ENCODE data around the gene PRSS22.

The PRSS22 gene

DNA sequence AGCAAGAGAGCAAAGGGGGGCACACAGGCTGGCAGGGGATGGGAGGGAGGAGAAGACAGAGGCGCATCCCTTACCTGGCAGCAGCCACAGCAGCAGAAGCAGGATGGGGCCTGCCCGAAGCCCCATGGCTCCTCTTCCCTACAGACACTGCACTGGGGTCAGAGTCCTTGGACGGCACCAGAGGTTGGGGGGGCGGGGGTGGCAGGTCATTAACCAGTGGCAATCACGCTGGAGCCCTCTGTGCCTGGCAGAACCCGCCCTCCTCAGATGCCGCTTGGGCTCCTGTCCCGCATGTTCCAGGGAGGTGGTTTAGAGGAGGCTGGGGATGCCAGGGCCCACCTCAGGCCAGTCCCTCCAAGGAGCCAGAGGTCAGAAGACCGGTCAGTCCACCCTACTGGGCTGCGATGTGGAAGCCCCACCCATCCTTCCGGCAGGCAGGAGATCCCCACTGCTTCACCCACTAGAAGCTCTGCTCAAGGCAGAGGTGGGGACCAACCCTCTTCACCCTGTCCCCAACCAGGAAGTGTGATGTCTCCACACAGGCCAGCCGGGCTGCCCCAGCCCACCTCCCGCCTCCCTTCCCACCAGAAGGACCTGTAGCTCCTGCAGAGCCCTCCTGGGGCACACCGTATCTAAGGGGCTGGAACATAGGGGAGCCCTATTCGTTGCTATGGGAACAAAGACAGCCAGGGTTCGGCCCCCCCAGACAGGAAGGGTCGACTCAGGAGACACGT is 16.2 kb downstream of the PRSS22 start:
- POLR2A ChIA-PET = interaction anchor here (0.6 to 2.0 kb wide), 2 partner anchors 26 to 63 kb away, joined by 3 to 8 read pairs; no protein-coding TSS in a partner anchor

DNA sequence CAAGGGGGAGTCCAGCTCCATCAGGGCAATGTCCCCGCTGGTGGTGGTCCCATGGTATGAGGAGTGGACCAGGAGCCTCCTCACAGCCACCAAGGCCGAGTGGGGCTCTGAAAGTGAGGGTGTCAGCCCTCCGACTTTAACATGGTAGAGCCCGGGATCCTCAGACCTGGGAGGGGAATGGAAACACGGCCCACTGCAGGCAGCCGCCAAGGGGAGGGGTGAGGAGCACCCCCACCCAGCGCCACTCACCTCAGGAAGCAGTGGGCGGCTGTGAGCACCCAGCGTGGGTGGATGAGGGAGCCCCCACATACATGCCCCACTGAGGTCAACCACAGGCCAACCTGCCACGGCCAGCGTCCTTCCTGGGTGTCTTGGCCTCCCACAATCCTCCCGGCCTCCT is 17.1 kb downstream of the PRSS22 start:
- TF ChIP-seq FOXA1 (IDR thresholded peaks at IDR 0.05) (no peak), SUZ12 (IDR thresholded peaks at IDR 0.05) (no peak), NFRKB (IDR thresholded peaks at IDR 0.05) (no peak), L3MBTL2 (conservative IDR thresholded peaks at IDR 0.05) (no peak), HDGF (IDR thresholded peaks at IDR 0.05; ENCODE audit: borderline replicate concordance) (no peak), ZNF384 (IDR thresholded peaks at IDR 0.05) (no peak), BHLHE40 (IDR thresholded peaks at IDR 0.05; ENCODE audit: borderline replicate concordance) (no peak), LEF1 (IDR thresholded peaks at IDR 0.05; ENCODE audit: borderline replicate concordance) (no peak)
- TF ChIP-seq, protein P1, sequence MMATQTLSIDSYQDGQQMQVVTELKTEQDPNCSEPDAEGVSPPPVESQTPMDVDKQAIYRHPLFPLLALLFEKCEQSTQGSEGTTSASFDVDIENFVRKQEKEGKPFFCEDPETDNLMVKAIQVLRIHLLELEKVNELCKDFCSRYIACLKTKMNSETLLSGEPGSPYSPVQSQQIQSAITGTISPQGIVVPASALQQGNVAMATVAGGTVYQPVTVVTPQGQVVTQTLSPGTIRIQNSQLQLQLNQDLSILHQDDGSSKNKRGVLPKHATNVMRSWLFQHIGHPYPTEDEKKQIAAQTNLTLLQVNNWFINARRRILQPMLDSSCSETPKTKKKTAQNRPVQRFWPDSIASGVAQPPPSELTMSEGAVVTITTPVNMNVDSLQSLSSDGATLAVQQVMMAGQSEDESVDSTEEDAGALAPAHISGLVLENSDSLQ (IDR thresholded peaks at IDR 0.05) = no peak
- POLR2A ChIA-PET = no interaction called here
- DNase-seq (ENCODE audit: extremely low spot score) = no peak
- CTCF ChIA-PET = no interaction called here

More for the DNA sequence above, 16.2 kb downstream of the PRSS22 start:
- CTCF ChIA-PET = interaction anchor here (0.6 kb wide), 2 partner anchors 47 to 74 kb away, joined by 3 to 4 read pairs; no protein-coding TSS in a partner anchor
- DNase-seq (ENCODE audit: extremely low spot score) = no peak
- TF ChIP-seq HDGF (IDR thresholded peaks at IDR 0.05; ENCODE audit: borderline replicate concordance) = no peak
- TF ChIP-seq NFRKB (IDR thresholded peaks at IDR 0.05) = no peak
- no peak for TF ChIP-seq CTBP1 (IDR thresholded peaks at IDR 0.05; ENCODE audit: borderline replicate concordance)
- no peak for TF ChIP-seq ARNT (IDR thresholded peaks at IDR 0.05)
- no peak for TF ChIP-seq FOXM1 (IDR thresholded peaks at IDR 0.05; ENCODE audit: borderline replicate concordance)
- TF ChIP-seq LEF1 (IDR thresholded peaks at IDR 0.05; ENCODE audit: borderline replicate concordance) = no peak
- TF ChIP-seq ZNF384 (IDR thresholded peaks at IDR 0.05) = no peak
- TF ChIP-seq SUZ12 (IDR thresholded peaks at IDR 0.05) = no peak
- TF ChIP-seq TARDBP (IDR thresholded peaks at IDR 0.05) = no peak
- TF ChIP-seq FOXA1 (IDR thresholded peaks at IDR 0.05) = no peak
- TF ChIP-seq FOXK2 (IDR thresholded peaks at IDR 0.05) = no peak
- TF ChIP-seq, protein P1 (IDR thresholded peaks at IDR 0.05) = no peak
- TF ChIP-seq BHLHE40 (IDR thresholded peaks at IDR 0.05; ENCODE audit: borderline replicate concordance) = no peak
- no peak for TF ChIP-seq L3MBTL2 (conservative IDR thresholded peaks at IDR 0.05)
- TF ChIP-seq SP1 (IDR thresholded peaks at IDR 0.05) = no peak
- no peak for TF ChIP-seq ELF4 (IDR thresholded peaks at IDR 0.05)

DNA sequence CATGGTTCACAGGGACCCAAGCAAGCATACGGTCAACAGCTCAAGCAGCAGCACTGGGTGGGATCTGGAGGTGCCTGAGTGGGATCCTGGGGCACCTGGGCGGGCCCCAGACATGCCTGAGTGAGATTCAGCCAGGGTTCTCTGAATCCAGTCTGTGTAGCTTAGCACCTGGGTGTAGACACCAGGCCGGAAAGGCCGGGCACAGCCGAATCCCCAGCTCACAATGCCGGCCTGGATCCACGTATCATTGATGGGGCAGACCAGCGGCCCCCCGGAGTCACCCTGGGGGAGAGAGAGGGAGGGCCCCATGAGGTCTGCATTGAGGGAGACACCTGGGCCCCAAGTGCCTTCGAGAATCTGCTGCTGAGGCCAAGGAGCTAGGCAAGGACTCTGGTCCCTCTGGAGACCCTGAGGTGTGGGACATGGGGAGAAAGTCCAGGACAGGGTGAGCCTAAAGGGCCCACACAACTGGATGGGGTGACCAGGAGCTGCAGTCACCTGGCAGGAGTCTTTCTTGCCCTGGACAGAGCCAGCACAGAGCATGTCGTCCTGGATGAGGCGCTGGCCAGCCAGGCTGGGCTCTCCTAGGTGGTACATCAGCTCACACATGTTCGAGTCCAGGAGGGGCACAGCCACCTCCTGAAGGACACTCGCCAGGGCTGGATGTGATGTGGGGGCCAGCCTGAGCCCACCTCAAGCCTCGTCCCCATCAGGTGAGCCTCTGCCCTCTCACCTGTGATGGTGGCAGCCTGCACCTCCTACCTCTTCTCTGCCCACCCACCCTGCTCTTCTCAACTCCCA is 18.1 kb downstream of the PRSS22 start:
- no peak for DNase-seq (ENCODE audit: extremely low spot score)
- CTCF ChIA-PET = interaction anchor here (0.6 to 2.3 kb wide), 12 partner anchors 10 to 87 kb away, joined by 3 to 17 read pairs (median 5); partner anchors contain the start of genes FLYWCH1 and ZG16B
- TF ChIP-seq, protein P1 (IDR thresholded peaks at IDR 0.05) = no peak
- no peak for TF ChIP-seq SUZ12 (IDR thresholded peaks at IDR 0.05)
- no peak for TF ChIP-seq FOXM1 (IDR thresholded peaks at IDR 0.05; ENCODE audit: borderline replicate concordance)
- TF ChIP-seq BHLHE40 (IDR thresholded peaks at IDR 0.05; ENCODE audit: borderline replicate concordance) = no peak
- TF ChIP-seq FOXK2 (IDR thresholded peaks at IDR 0.05) = no peak
- no peak for TF ChIP-seq L3MBTL2 (conservative IDR thresholded peaks at IDR 0.05)
- TF ChIP-seq CTBP1 (IDR thresholded peaks at IDR 0.05; ENCODE audit: borderline replicate concordance) = no peak
- no peak for TF ChIP-seq LEF1 (IDR thresholded peaks at IDR 0.05; ENCODE audit: borderline replicate concordance)
- no peak for TF ChIP-seq HDGF (IDR thresholded peaks at IDR 0.05; ENCODE audit: borderline replicate concordance)
- TF ChIP-seq ZNF384 (IDR thresholded peaks at IDR 0.05) = no peak
- no peak for TF ChIP-seq ELF4 (IDR thresholded peaks at IDR 0.05)
- no peak for TF ChIP-seq FOXA1 (IDR thresholded peaks at IDR 0.05)
- TF ChIP-seq SP1 (IDR thresholded peaks at IDR 0.05) = no peak
- TF ChIP-seq ARNT (IDR thresholded peaks at IDR 0.05) = no peak
- no peak for TF ChIP-seq TARDBP (IDR thresholded peaks at IDR 0.05)
- TF ChIP-seq NFRKB (IDR thresholded peaks at IDR 0.05) = no peak
- POLR2A ChIA-PET = interaction anchor here (0.9 to 2.6 kb wide), 5 partner anchors 15 to 66 kb away, joined by 3 to 30 read pairs (median 5); partner anchors contain the start of gene FLYWCH2

DNA sequence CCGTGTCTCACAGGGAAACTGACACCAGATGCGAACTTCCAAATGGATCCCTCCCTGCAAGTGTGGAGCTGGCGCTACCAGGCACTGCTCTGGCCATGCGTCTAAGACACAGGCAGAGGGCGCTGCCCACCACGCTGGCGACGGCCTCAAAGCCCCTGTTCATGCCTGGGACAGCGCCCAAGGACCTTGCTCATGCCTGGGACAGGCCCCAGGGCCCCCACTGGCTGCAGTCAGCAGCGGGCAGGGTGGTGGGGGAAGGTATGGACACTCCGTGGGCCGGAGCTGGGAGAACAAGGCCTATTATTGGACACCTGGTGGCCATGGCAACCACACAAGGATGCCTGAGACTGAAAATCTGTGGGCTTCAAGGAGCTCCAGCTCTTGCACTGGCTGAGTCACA is 19.0 kb downstream of the PRSS22 start:
- peak; percentile 75 for DNase-seq (ENCODE audit: extremely low spot score)
- ChIA-PET POLR2A (interaction anchor here (0.9 to 2.6 kb wide), 4 partner anchors 29 to 67 kb away, joined by 4 to 30 read pairs (median 5); partner anchors contain the start of gene FLYWCH2), CTCF (interaction anchor here (0.6 to 2.3 kb wide), 12 partner anchors 9 to 88 kb away, joined by 3 to 17 read pairs (median 5); partner anchors contain the start of genes FLYWCH1 and ZG16B)
- TF ChIP-seq NFRKB (IDR thresholded peaks at IDR 0.05) (no peak), L3MBTL2 (conservative IDR thresholded peaks at IDR 0.05) (no peak), TARDBP (IDR thresholded peaks at IDR 0.05) (no peak), LEF1 (IDR thresholded peaks at IDR 0.05; ENCODE audit: borderline replicate concordance) (no peak), SUZ12 (IDR thresholded peaks at IDR 0.05) (no peak), ZNF384 (IDR thresholded peaks at IDR 0.05) (no peak), FOXM1 (IDR thresholded peaks at IDR 0.05; ENCODE audit: borderline replicate concordance) (no peak), ELF4 (IDR thresholded peaks at IDR 0.05) (no peak), FOXK2 (IDR thresholded peaks at IDR 0.05) (no peak), BHLHE40 (IDR thresholded peaks at IDR 0.05; ENCODE audit: borderline replicate concordance) (no peak), SP1 (IDR thresholded peaks at IDR 0.05) (no peak), CTBP1 (IDR thresholded peaks at IDR 0.05; ENCODE audit: borderline replicate concordance) (no peak), FOXA1 (IDR thresholded peaks at IDR 0.05) (no peak), HDGF (IDR thresholded peaks at IDR 0.05; ENCODE audit: borderline replicate concordance) (no peak)
- TF ChIP-seq, protein P1 (IDR thresholded peaks at IDR 0.05) = no peak

All from HEK293T (cell line).